Common myeloid progenitor, CD34-positive (primary cell): ENCODE measurements around the gene DCTN4.
"Not testable (repeated sequence)": the region's sequence is repeated elsewhere in the genome, so short reads cannot be mapped to it uniquely, and the experiment has no call there.

Experiments used
- CTCF ChIA-PET: fragments of 350-600 bp; sonication (Branson Sonifier 250); formaldehyde crosslinking; loops from one replicate; lab custom pipeline; 2021; ENCODE audit warnings: antibody characterized with exemption; lab: Charles Lee
- POLR2A ChIA-PET: fragments of 350-600 bp; sonication (Branson Sonifier 250); formaldehyde crosslinking; loops from one replicate; lab custom pipeline; 2021; ENCODE audit warnings: antibody characterized with exemption; lab: Charles Lee
- DNase-seq, 3 donors: peaks; one replicate each; pipeline versions ENCODE4 v3.0.0 to v3.0.0-alpha.2; 2013
- H3K27ac ChIP-seq, 2 experiments: 1 replicate in 1 of 2; 2 replicates in 1 of 2; pipeline ENCODE4 v1.7.0; 2013; ENCODE audit warnings: inconsistent platforms in 2 of 2, low read length in 2 of 2, mild to moderate bottlenecking in 2 of 2, low read depth in 1 of 2, moderate library complexity in 1 of 2; ENCODE audit not compliant: severe bottlenecking in 2 of 2, insufficient read depth in 1 of 2, poor library complexity in 1 of 2
- H3K27me3 ChIP-seq, 5 experiments: replicated peaks in 2 of 5; 1 replicate in 3 of 5; 2 replicates in 2 of 5; pipeline versions ENCODE4 v1.6.1 to v1.7.0; 2013; ENCODE audit warnings: low read length in 4 of 5, mild to moderate bottlenecking in 2 of 5, moderate library complexity in 2 of 5, inconsistent platforms in 1 of 5; ENCODE audit not compliant: insufficient read depth in 5 of 5, control insufficient read depth in 4 of 5
- H3K36me3 ChIP-seq, 4 experiments: 1 replicate in 2 of 4; 2 replicates in 2 of 4; pipeline versions ENCODE4 v1.6.1 to v1.7.0; 2013; ENCODE audit warnings: low read length in 3 of 4, control low read depth in 1 of 4, mild to moderate bottlenecking in 1 of 4; ENCODE audit not compliant: control insufficient read depth in 4 of 4, insufficient read depth in 4 of 4
- H3K4me1 ChIP-seq, 4 experiments: 1 replicate in 3 of 4; 2 replicates in 1 of 4; pipeline versions ENCODE4 v1.6.1 to v1.7.1; 2013; ENCODE audit warnings: low read length in 3 of 4, mild to moderate bottlenecking in 3 of 4, control low read depth in 1 of 4, inconsistent platforms in 1 of 4, moderate library complexity in 1 of 4; ENCODE audit not compliant: control insufficient read depth in 4 of 4, insufficient read depth in 4 of 4; ENCODE audit errors: control extremely low read depth in 1 of 4
- H3K4me3 ChIP-seq, 7 experiments: 1 replicate in 4 of 7; 2 replicates in 3 of 7; pipeline versions ENCODE4 v1.5.1 to v1.7.0; 2013; ENCODE audit warnings: mild to moderate bottlenecking in 7 of 7, low read length in 6 of 7, moderate library complexity in 6 of 7, inconsistent platforms in 2 of 7, low read depth in 2 of 7, control low read depth in 1 of 7; ENCODE audit not compliant: insufficient read depth in 4 of 7, control insufficient read depth in 1 of 7; ENCODE audit errors: extremely low read depth in 1 of 7
- H3K9me3 ChIP-seq, 5 experiments: 1 replicate in 4 of 5; 2 replicates in 1 of 5; pipeline versions ENCODE4 v1.6.1 to v1.7.1; 2013; ENCODE audit warnings: low read length in 4 of 5, mild to moderate bottlenecking in 2 of 5, inconsistent platforms in 1 of 5, low read depth in 1 of 5, moderate library complexity in 1 of 5; ENCODE audit not compliant: control insufficient read depth in 4 of 5, insufficient read depth in 2 of 5; ENCODE audit errors: control extremely low read depth in 1 of 5
- WGBS: methylation state at CpG from one replicate; pipeline ENCODE4 v1.1.5; 2013; ENCODE audit not compliant: insufficient coverage; 5-methylcytosine and 5-hydroxymethylcytosine counted together

The DCTN4 gene

GRCh38 chr5:150751096-150751891, 7.5 kb downstream of the DCTN4 start:
- Histone ChIP-seq H3K4me3 (no peak overlapping the region), H3K36me3 (peaks cover 2 to 53% (median 30%) of the 10 kb centered on the region in 4 experiments), H3K9me3 (no peaks in the 10 kb centered on the region), H3K27me3 (no peaks in the 10 kb centered on the region), H3K27ac (peak overlapping the region; percentile 3 to 50), H3K4me1 (peaks cover 0 to 8% (median 0%) of the 10 kb centered on the region in 4 experiments)
- POLR2A ChIA-PET = no interaction called here
- WGBS = 89% methylated on average over 1 of the region's 3 CpGs
- CTCF ChIA-PET = interaction anchor here (1.1 to 1.8 kb wide), 3 partner anchors 9 to 15 kb away, joined by 3 to 5 read pairs (median 3); no protein-coding TSS in a partner anchor
- no peak for DNase-seq

- Histone ChIP-seq H3K36me3 (peaks cover 2 to 48% (median 28%) of the 10 kb centered on the region in 4 experiments), H3K4me3 (no peak overlapping the region), H3K4me1 (peaks cover 0 to 8% (median 0%) of the 10 kb centered on the region in 4 experiments), H3K27me3 (no peaks in the 10 kb centered on the region), H3K27ac (peak overlapping the region in 1 of 2 experiments; percentile 3), H3K9me3 (no peaks in the 10 kb centered on the region)
- 50% methylated on average over 1 of the region's 2 CpGs for WGBS
- CTCF ChIA-PET = interaction anchor here (1.0 to 1.8 kb wide), 4 partner anchors 9 to 14 kb away, joined by 3 to 5 read pairs (median 4); no protein-coding TSS in a partner anchor
- POLR2A ChIA-PET = no interaction called here
- DNase-seq = peak in 1 of 3 donors; percentile 29
Measured at GRCh38 chr5:150750469-150750868, 8.3 kb downstream of the DCTN4 start.

- H3K4me1 ChIP-seq, DNase-seq, H3K9me3 ChIP-seq, H3K4me3 ChIP-seq, POLR2A ChIA-PET, H3K27ac ChIP-seq, H3K27me3 ChIP-seq: not testable (repeated sequence)
- peaks cover 9 to 34% (median 17%) of the 10 kb centered on the region in 4 experiments for H3K36me3 ChIP-seq
- 95% methylated on average over 8 of the region's 9 CpGs for WGBS
- CTCF ChIA-PET = interaction anchor here (1.6 kb wide), 1 partner anchor 21 kb away, joined by 3 read pairs; no protein-coding TSS in a partner anchor
Measured at GRCh38 chr5:150743142-150743488, 15.7 kb downstream of the DCTN4 start.

- peaks cover 10 to 39% (median 17%) of the 10 kb centered on the region in 4 experiments for H3K36me3 ChIP-seq
- H3K9me3 ChIP-seq, H3K4me3 ChIP-seq, H3K27me3 ChIP-seq, H3K27ac ChIP-seq, H3K4me1 ChIP-seq, DNase-seq, POLR2A ChIA-PET: not testable (repeated sequence)
- CTCF ChIA-PET = interaction anchor here (1.3 to 1.6 kb wide), 3 partner anchors 15 to 37 kb away, joined by 3 to 4 read pairs (median 4); partner anchors contain the start of gene SMIM3
- 100% methylated on average over 3 of the region's 18 CpGs for WGBS
Measured at GRCh38 chr5:150742455-150743141, 16.2 kb downstream of the DCTN4 start.

GRCh38 chr5:150740992-150741391, 17.8 kb downstream of the DCTN4 start:
- Histone ChIP-seq H3K4me1 (no peaks in the 10 kb centered on the region), H3K36me3 (peaks cover 17 to 55% (median 21%) of the 10 kb centered on the region in 4 experiments), H3K4me3 (no peak overlapping the region), H3K27me3 (no peaks in the 10 kb centered on the region), H3K27ac (no peak overlapping the region), H3K9me3 (peaks cover 0 to 16% (median 0%) of the 10 kb centered on the region in 5 experiments)
- CTCF ChIA-PET = interaction anchor here (1.0 to 1.5 kb wide), 6 partner anchors 9 to 38 kb away, joined by 3 to 4 read pairs (median 4); partner anchors contain the start of genes DCTN4 and SMIM3
- no peak for DNase-seq
- POLR2A ChIA-PET = no interaction called here

GRCh38 chr5:150738862-150739261, 20.0 kb downstream of the DCTN4 start:
- CTCF ChIA-PET = interaction anchor here (0.7 kb wide), 1 partner anchor 16 kb away, joined by 3 read pairs; no protein-coding TSS in a partner anchor
- POLR2A ChIA-PET = no interaction called here
- H3K4me3 ChIP-seq = no peak overlapping the region
- H3K9me3 ChIP-seq = peaks cover 0 to 29% (median 7%) of the 10 kb centered on the region in 5 experiments
- H3K4me1 ChIP-seq = peaks cover 0 to 11% (median 0%) of the 10 kb centered on the region in 4 experiments
- DNase-seq = no peak
- H3K27me3 ChIP-seq = no peaks in the 10 kb centered on the region
- 96% methylated on average over 6 of the region's 7 CpGs for WGBS
- H3K27ac ChIP-seq = no peak overlapping the region
- H3K36me3 ChIP-seq = peaks cover 26 to 76% (median 31%) of the 10 kb centered on the region in 4 experiments
